Mesenchymal stem cell (in vitro differentiated cells and primary cell): ENCODE measurements around the gene UQCC5.

Experiments used
- DNase-seq: peaks from one replicate; pipeline ENCODE4 v3.0.0-alpha.2; 2013
- H2AFZ ChIP-seq: one replicate; pipeline ENCODE4 v1.6.1; 2013; ENCODE audit warnings: low read depth, mild to moderate bottlenecking, control low read depth, inconsistent platforms, low read length, moderate library complexity
- H2AK5ac ChIP-seq: 2 replicates; pipeline ENCODE4 v1.6.1; 2013; ENCODE audit warnings: low read length, moderate library complexity, mild to moderate bottlenecking, inconsistent platforms; ENCODE audit not compliant: severe bottlenecking
- H2BK120ac ChIP-seq: one replicate; pipeline ENCODE4 v1.6.1; 2013; ENCODE audit warnings: low read depth, mild to moderate bottlenecking, inconsistent platforms, low read length, moderate library complexity
- H2BK12ac ChIP-seq, 2 experiments: one replicate each; pipeline ENCODE4 v1.6.1; 2013; ENCODE audit warnings: inconsistent platforms in 2 of 2, low read length in 2 of 2, mild to moderate bottlenecking in 2 of 2, moderate library complexity in 2 of 2, control low read depth in 1 of 2
- H2BK15ac ChIP-seq: one replicate; pipeline ENCODE4 v1.6.1; 2013; ENCODE audit warnings: mild to moderate bottlenecking, low read depth, inconsistent platforms; ENCODE audit not compliant: poor library complexity, severe bottlenecking
- H2BK5ac ChIP-seq: 2 replicates; pipeline ENCODE4 v1.6.1; 2013; ENCODE audit warnings: low read depth, mild to moderate bottlenecking, low read length, control low read depth, inconsistent platforms; ENCODE audit not compliant: poor library complexity, severe bottlenecking
- H3K14ac ChIP-seq, 2 experiments: one replicate each; pipeline ENCODE4 v1.6.1; 2013; ENCODE audit warnings: inconsistent platforms in 2 of 2, low read length in 2 of 2, control low read depth in 1 of 2, mild to moderate bottlenecking in 1 of 2, moderate library complexity in 1 of 2
- H3K18ac ChIP-seq, 2 experiments: one replicate each; pipeline ENCODE4 v1.6.1; 2013; ENCODE audit warnings: inconsistent platforms in 2 of 2, low read length in 2 of 2, control low read depth in 1 of 2, low read depth in 1 of 2, mild to moderate bottlenecking in 1 of 2
- H3K23ac ChIP-seq, 2 experiments: one replicate each; pipeline ENCODE4 v1.6.1; 2013; ENCODE audit warnings: inconsistent platforms in 2 of 2, low read length in 2 of 2, mild to moderate bottlenecking in 2 of 2, moderate library complexity in 2 of 2, control low read depth in 1 of 2
- H3K27ac ChIP-seq: 2 replicates; pipeline ENCODE4 v1.5.1; 2013; ENCODE audit warnings: mild to moderate bottlenecking, moderate library complexity, low read length, control low read depth, inconsistent platforms; ENCODE audit not compliant: poor library complexity, severe bottlenecking
- H3K27me3 ChIP-seq, 2 experiments: 2 replicates each; pipeline versions ENCODE4 v1.6.1 to v1.7.0; 2013; ENCODE audit warnings: low read length in 2 of 2, mild to moderate bottlenecking in 2 of 2, moderate library complexity in 2 of 2, control low read depth in 1 of 2, inconsistent platforms in 1 of 2; ENCODE audit not compliant: control insufficient read depth in 1 of 2, insufficient read depth in 1 of 2
- H3K36me3 ChIP-seq, 2 experiments: 2 replicates each; pipeline versions ENCODE4 v1.6.1 to v1.7.0; 2013; ENCODE audit warnings: low read length in 2 of 2, control low read depth in 1 of 2, inconsistent platforms in 1 of 2, low read depth in 1 of 2, mild to moderate bottlenecking in 1 of 2; ENCODE audit not compliant: insufficient read depth in 2 of 2, control insufficient read depth in 1 of 2
- H3K4ac ChIP-seq, 2 experiments: one replicate each; pipeline ENCODE4 v1.6.1; 2013; ENCODE audit warnings: inconsistent platforms in 2 of 2, low read length in 2 of 2, mild to moderate bottlenecking in 2 of 2, moderate library complexity in 2 of 2, control low read depth in 1 of 2, low read depth in 1 of 2
- H3K4me1 ChIP-seq: 2 replicates; pipeline ENCODE4 v1.6.1; 2013; ENCODE audit warnings: low read depth, low read length, control low read depth; ENCODE audit not compliant: control insufficient read depth, insufficient read depth
- H3K4me2 ChIP-seq: 2 replicates; pipeline ENCODE4 v1.6.1; 2013; ENCODE audit warnings: low read length, mild to moderate bottlenecking, inconsistent platforms; ENCODE audit not compliant: poor library complexity, severe bottlenecking
- H3K4me3 ChIP-seq, 2 experiments: 2 replicates each; pipeline versions ENCODE4 v1.5.1 to v1.7.0; 2013; ENCODE audit warnings: low read length in 2 of 2, mild to moderate bottlenecking in 2 of 2, control low read depth in 1 of 2, low read depth in 1 of 2; ENCODE audit not compliant: insufficient read depth in 1 of 2
- H3K79me1 ChIP-seq: replicated peaks from 2 replicates; pipeline ENCODE4 v1.6.1; 2013; ENCODE audit warnings: mild to moderate bottlenecking, control low read depth, low read length, inconsistent platforms; ENCODE audit not compliant: poor library complexity, severe bottlenecking
- H3K9ac ChIP-seq: 2 replicates; pipeline ENCODE4 v1.7.0; 2013; ENCODE audit warnings: mild to moderate bottlenecking, low read length, moderate library complexity
- H3K9me3 ChIP-seq: 2 replicates; pipeline ENCODE4 v1.7.0; 2013; ENCODE audit warnings: mild to moderate bottlenecking, low read length; ENCODE audit not compliant: control insufficient read depth
- H4K8ac ChIP-seq: one replicate; pipeline ENCODE4 v1.6.1; 2013; ENCODE audit warnings: inconsistent platforms, mild to moderate bottlenecking, low read length, moderate library complexity
- H4K91ac ChIP-seq: one replicate; pipeline ENCODE4 v1.6.1; 2013; ENCODE audit warnings: mild to moderate bottlenecking, low read length, inconsistent platforms
- WGBS: methylation state at CpG from one replicate; pipeline ENCODE4 v1.1.7; 2013; ENCODE audit warnings: mixed read lengths; 5-methylcytosine and 5-hydroxymethylcytosine counted together

UQCC5 gene

GRCh38 chr3:52507359-52507758 lies 29.0 kb upstream of the UQCC5 start:
- Histone ChIP-seq H3K79me1 (no peaks in the 10 kb centered on the region), H3K23ac (no peak overlapping the region), H3K4ac (no peak overlapping the region), H4K8ac (no peak overlapping the region), H4K91ac (no peak overlapping the region), H3K14ac (no peak overlapping the region), H2AFZ (no peak overlapping the region), H3K36me3 (no peaks in the 10 kb centered on the region), H3K9ac (no peak overlapping the region), H3K4me3 (no peak overlapping the region), H3K4me2 (no peak overlapping the region), H2BK12ac (no peak overlapping the region), H2BK15ac (no peak overlapping the region), H3K27me3 (peaks cover 9 to 44% of the 10 kb centered on the region in 2 experiments), H3K9me3 (no peaks in the 10 kb centered on the region), H3K4me1 (peaks cover 14% of the 10 kb centered on the region), H3K18ac (no peak overlapping the region), H2AK5ac (no peak overlapping the region), H3K27ac (no peak overlapping the region), H2BK5ac (no peak overlapping the region), H2BK120ac (no peak overlapping the region)
- WGBS, result 31% methylated on average over 5 of the region's 5 CpGs
- peak; percentile 84 for DNase-seq

- Histone ChIP-seq H4K8ac (no peak overlapping the region), H2AFZ (no peak overlapping the region), H3K4me2 (no peak overlapping the region), H3K27me3 (peaks cover 15 to 54% of the 10 kb centered on the region in 2 experiments), H3K14ac (no peak overlapping the region), H3K4me1 (peaks cover 14% of the 10 kb centered on the region), H2BK15ac (no peak overlapping the region), H4K91ac (peak overlapping the region; percentile 16), H3K79me1 (no peaks in the 10 kb centered on the region), H3K36me3 (no peaks in the 10 kb centered on the region), H2BK5ac (no peak overlapping the region), H3K9me3 (no peaks in the 10 kb centered on the region), H2AK5ac (no peak overlapping the region), H3K18ac (no peak overlapping the region), H3K27ac (no peak overlapping the region), H3K4ac (no peak overlapping the region), H2BK12ac (no peak overlapping the region), H3K4me3 (no peak overlapping the region), H3K23ac (no peak overlapping the region), H3K9ac (no peak overlapping the region), H2BK120ac (no peak overlapping the region)
- 80% methylated on average over 12 of the region's 12 CpGs for WGBS
- DNase-seq, result no peak
Observed at GRCh38 chr3:52509753-52510328, 26.6 kb upstream of the UQCC5 start.

- Histone ChIP-seq H3K4me2 (no peak overlapping the region), H2BK12ac (no peak overlapping the region), H2BK15ac (no peak overlapping the region), H3K4ac (no peak overlapping the region), H3K14ac (no peak overlapping the region), H3K27me3 (peaks cover 18 to 67% of the 10 kb centered on the region in 2 experiments), H3K27ac (no peak overlapping the region), H2BK5ac (no peak overlapping the region), H3K9ac (no peak overlapping the region), H2AFZ (no peak overlapping the region), H4K8ac (no peak overlapping the region), H3K4me3 (no peak overlapping the region), H3K36me3 (no peaks in the 10 kb centered on the region), H2BK120ac (no peak overlapping the region), H2AK5ac (no peak overlapping the region), H4K91ac (no peak overlapping the region), H3K23ac (no peak overlapping the region), H3K9me3 (no peaks in the 10 kb centered on the region), H3K4me1 (peaks cover 13% of the 10 kb centered on the region), H3K79me1 (no peaks in the 10 kb centered on the region), H3K18ac (no peak overlapping the region)
- DNase-seq, result no peak
- WGBS, result 81% methylated on average over 7 of the region's 7 CpGs
Observed at GRCh38 chr3:52511509-52511908, 24.9 kb upstream of the UQCC5 start.

GRCh38 chr3:52512105-52512504 lies 24.3 kb upstream of the UQCC5 start:
- Histone ChIP-seq H2AFZ (no peak overlapping the region), H3K79me1 (no peaks in the 10 kb centered on the region), H2BK120ac (no peak overlapping the region), H3K4me1 (peaks cover 8% of the 10 kb centered on the region), H3K36me3 (no peaks in the 10 kb centered on the region), H3K27me3 (peaks cover 18 to 67% of the 10 kb centered on the region in 2 experiments), H3K9ac (no peak overlapping the region), H3K27ac (no peak overlapping the region), H3K14ac (no peak overlapping the region), H3K4ac (no peak overlapping the region), H3K18ac (no peak overlapping the region), H2BK5ac (no peak overlapping the region), H2BK15ac (no peak overlapping the region), H2BK12ac (no peak overlapping the region), H3K9me3 (no peaks in the 10 kb centered on the region), H4K8ac (no peak overlapping the region), H3K4me3 (no peak overlapping the region), H4K91ac (no peak overlapping the region), H2AK5ac (no peak overlapping the region), H3K4me2 (no peak overlapping the region), H3K23ac (no peak overlapping the region)
- no peak for DNase-seq
- 72% methylated on average over 8 of the region's 8 CpGs for WGBS
